ENCODE data around the gene SRRT. TPM values are rescaled to one million over a fixed set of nuclear protein-coding genes. Genes with fewer than 3 reads are reported as not detected.

SRRT gene
- total and polyA plus RNA-seq, 10 of the 15 experiments (the other 5 are each of a cell fraction or from before 2014, with no cell fraction given): 11.1 to 254 (median 111) TPM

GRCh38 chr7:100902638-100903037, 27.7 kb downstream of the SRRT start:
- no TSS peak for BruUV-seq (replicated peaks)
- 51% methylated on average over 7 of the region's 7 CpGs for WGBS (ENCODE audit: insufficient coverage, insufficient replicate concordance, low lambda C conversion rate, missing lambda C conversion rate)
- no peak overlapping the region for H3K4me3 ChIP-seq
- H3K9ac ChIP-seq (ENCODE audit: control insufficient read depth, insufficient read depth, low read length): no peak overlapping the region
- H3K36me3 ChIP-seq (ENCODE audit: control insufficient read depth in 2 of 2, insufficient read depth in 2 of 2, low read length in 1 of 2): no peaks in the 10 kb centered on the region
- no peak overlapping the region for H3K4me2 ChIP-seq (ENCODE audit: control insufficient read depth, insufficient read depth)
- ChIA-PET RAD21 (ENCODE audit: unreplicated experiment) (interaction anchor here (1.9 kb wide), 1 partner anchor 156 kb away, joined by 7 read pairs; no protein-coding TSS in a partner anchor), SMC1A (ENCODE audit: uncharacterized antibody, unreplicated experiment) (interaction anchor here (0.9 to 1.4 kb wide), 4 partner anchors 26 to 380 kb away, joined by 3 read pairs; no protein-coding TSS in a partner anchor), CTCF (interaction anchor here (5.5 kb wide), 1 partner anchor 156 kb away, joined by 40 read pairs; no protein-coding TSS in a partner anchor), POLR2A (interaction anchor here (0.6 kb wide), 1 partner anchor 73 kb away, joined by 4 read pairs; no protein-coding TSS in a partner anchor)
- FAIRE-seq: no peak
- no peaks in the 10 kb centered on the region for H3K9me3 ChIP-seq (replicated peaks; ENCODE audit: control insufficient read depth, insufficient read depth, low read length)
- no peaks in the 10 kb centered on the region for H3K27me3 ChIP-seq (replicated peaks in 1 of 2; ENCODE audit: control insufficient read depth in 2 of 2, insufficient read depth in 2 of 2, low read length in 1 of 2)
- H3K27ac ChIP-seq (ENCODE audit: control insufficient read depth, insufficient read depth): no peak overlapping the region
- H3K79me2 ChIP-seq (ENCODE audit: control insufficient read depth, insufficient read depth, low read length): no peaks in the 10 kb centered on the region
- no peak overlapping the region for H2AFZ ChIP-seq (ENCODE audit: control insufficient read depth, low read depth, low read length)
- no peak for TF ChIP-seq SRF (IDR thresholded peaks at IDR 0.05; ENCODE audit: low read depth in 2 of 2, low read length in 2 of 2)
- TF ChIP-seq CHD2 (IDR thresholded peaks at IDR 0.05; ENCODE audit: borderline replicate concordance, low read depth, low read length): no peak
- no peak for TF ChIP-seq ZBTB11 (CRISPR knock-in tag; IDR thresholded peaks at IDR 0.05)
- TF ChIP-seq FOS (IDR thresholded peaks at IDR 0.05; ENCODE audit: borderline replicate concordance, extremely low read depth, insufficient read length): no peak
- TF ChIP-seq JUNB (IDR thresholded peaks at IDR 0.05): no peak
- TF ChIP-seq BCLAF1 (IDR thresholded peaks at IDR 0.05): no peak
- no peak for TF ChIP-seq POLR2AphosphoS2 (IDR thresholded peaks at IDR 0.05; ENCODE audit: low read depth, low read length)
- no peak for TF ChIP-seq EGR1 (IDR thresholded peaks at IDR 0.05; ENCODE audit: borderline replicate concordance in 1 of 2, low read depth in 2 of 2, low read length in 2 of 2)
- no peak for TF ChIP-seq SREBF2 (IDR thresholded peaks at IDR 0.05; ENCODE audit: low read length)
- TF ChIP-seq, protein P1, sequence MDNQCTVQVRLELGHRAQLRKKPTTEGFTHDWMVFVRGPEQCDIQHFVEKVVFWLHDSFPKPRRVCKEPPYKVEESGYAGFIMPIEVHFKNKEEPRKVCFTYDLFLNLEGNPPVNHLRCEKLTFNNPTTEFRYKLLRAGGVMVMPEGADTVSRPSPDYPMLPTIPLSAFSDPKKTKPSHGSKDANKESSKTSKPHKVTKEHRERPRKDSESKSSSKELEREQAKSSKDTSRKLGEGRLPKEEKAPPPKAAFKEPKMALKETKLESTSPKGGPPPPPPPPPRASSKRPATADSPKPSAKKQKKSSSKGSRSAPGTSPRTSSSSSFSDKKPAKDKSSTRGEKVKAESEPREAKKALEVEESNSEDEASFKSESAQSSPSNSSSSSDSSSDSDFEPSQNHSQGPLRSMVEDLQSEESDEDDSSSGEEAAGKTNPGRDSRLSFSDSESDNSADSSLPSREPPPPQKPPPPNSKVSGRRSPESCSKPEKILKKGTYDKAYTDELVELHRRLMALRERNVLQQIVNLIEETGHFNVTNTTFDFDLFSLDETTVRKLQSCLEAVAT (IDR thresholded peaks at IDR 0.05): no peak
- no peak for DNase-seq (ENCODE audit: low read depth, low spot score)
- ATAC-seq: no peak
- intact Hi-C loops (cut with micrococcal nuclease; ENCODE audit: unreplicated experiment) (no loop called here), in situ Hi-C loops (cut with MboI) (no loop called here)
- H3K4me1 ChIP-seq (ENCODE audit: control insufficient read depth, insufficient read depth, low read length): no peaks in the 10 kb centered on the region
- no peaks in the 10 kb centered on the region for H4K20me1 ChIP-seq (ENCODE audit: control insufficient read depth, insufficient read depth)
